NB4 (cell line): ENCODE data around the gene TAOK1.

Source experiments
- DNase-seq: peaks from one replicate; pipeline ENCODE4 v3.0.0; 2010; ENCODE audit warnings: low read depth
- H3K4me3 ChIP-seq: one replicate; pipeline ENCODE4 v1.5.1; 2011; ENCODE audit warnings: mild to moderate bottlenecking, low read depth, low read length, moderate library complexity
- CTCF ChIP-seq: IDR thresholded peaks from one replicate; pipeline ENCODE4 v1.5.1; 2012; ENCODE audit warnings: low read depth, low read length
- MYC ChIP-seq: IDR thresholded peaks from 2 replicates; pipeline ENCODE4 v1.6.1; 2011; ENCODE audit warnings: low read depth, low read length
- POLR2A ChIP-seq: IDR thresholded peaks from 2 replicates; pipeline ENCODE4 v1.6.1; 2011; ENCODE audit warnings: mild to moderate bottlenecking; ENCODE audit not compliant: insufficient read length; ENCODE audit errors: extremely low read depth
- TF ChIP-seq, protein P1 (sequence below): IDR thresholded peaks from 2 replicates; pipeline ENCODE4 v1.6.1; 2011; ENCODE audit warnings: low read depth, low read length

TAOK1 gene

GRCh38 chr17:29412780-29413565, 22.8 kb downstream of the TAOK1 start:
- TF ChIP-seq CTCF (no peak), POLR2A (no peak), MYC (no peak)
- TF ChIP-seq, protein P1, sequence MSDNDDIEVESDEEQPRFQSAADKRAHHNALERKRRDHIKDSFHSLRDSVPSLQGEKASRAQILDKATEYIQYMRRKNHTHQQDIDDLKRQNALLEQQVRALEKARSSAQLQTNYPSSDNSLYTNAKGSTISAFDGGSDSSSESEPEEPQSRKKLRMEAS, result no peak
- H3K4me3 ChIP-seq, result no peak overlapping the region
- DNase-seq, result peak; percentile 65

DNA sequence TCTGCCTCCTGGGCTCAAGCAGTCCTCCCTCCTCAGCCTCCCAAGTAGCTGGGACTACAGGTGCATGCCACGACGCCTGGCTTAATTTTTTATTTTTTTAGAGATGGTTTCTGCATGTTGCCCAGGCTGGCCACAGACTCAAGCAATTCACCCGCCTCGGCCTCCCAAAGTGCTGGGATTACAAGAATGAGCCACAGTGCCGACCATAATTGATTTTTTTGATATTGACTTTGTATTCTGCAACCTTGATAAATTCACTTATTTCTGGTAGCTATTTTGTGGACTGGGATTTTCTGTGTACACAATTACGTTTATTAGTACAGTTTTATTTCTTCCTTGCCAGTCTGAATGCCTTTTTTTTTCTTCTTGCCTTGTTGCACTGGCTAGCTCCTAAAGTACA, 30.0 kb downstream of the TAOK1 start:
- no peak for DNase-seq
- no peak overlapping the region for H3K4me3 ChIP-seq
- TF ChIP-seq POLR2A (no peak), MYC (no peak), CTCF (no peak)
- TF ChIP-seq, protein P1, result no peak

GRCh38 chr17:29430275-29430674, 40.1 kb downstream of the TAOK1 start:
- TF ChIP-seq, protein P1, result no peak
- TF ChIP-seq POLR2A (no peak), MYC (no peak), CTCF (no peak)
- no peak overlapping the region for H3K4me3 ChIP-seq

GRCh38 chr17:29433541-29433940, 43.4 kb downstream of the TAOK1 start:
- H3K4me3 ChIP-seq, result no peak overlapping the region
- TF ChIP-seq, protein P1, result no peak
- no peak for TF ChIP-seq MYC
- TF ChIP-seq CTCF, result no peak
- no peak for TF ChIP-seq POLR2A
- peak; percentile 46 for DNase-seq

More at GRCh38 chr17:29430275-29430674, 40.1 kb downstream of the TAOK1 start:
- DNase-seq, result no peak

- no peak for DNase-seq
- TF ChIP-seq CTCF (no peak), POLR2A (no peak), MYC (no peak)
- TF ChIP-seq, protein P1, result no peak
- H3K4me3 ChIP-seq, result no peak overlapping the region
Observed at GRCh38 chr17:29434550-29434949, 44.4 kb downstream of the TAOK1 start.
